Measurements from ENCODE around the gene ADAMTS9. TPM values are rescaled to one million over a fixed set of nuclear protein-coding genes. Genes with fewer than 3 reads are reported as not detected.
A peak's percentile ranks its signal among the peaks of the same experiment; 100 is the strongest.

ADAMTS9 gene
- total RNA-seq, 1 donor from 2014 or later: 8.2 TPM

DNA sequence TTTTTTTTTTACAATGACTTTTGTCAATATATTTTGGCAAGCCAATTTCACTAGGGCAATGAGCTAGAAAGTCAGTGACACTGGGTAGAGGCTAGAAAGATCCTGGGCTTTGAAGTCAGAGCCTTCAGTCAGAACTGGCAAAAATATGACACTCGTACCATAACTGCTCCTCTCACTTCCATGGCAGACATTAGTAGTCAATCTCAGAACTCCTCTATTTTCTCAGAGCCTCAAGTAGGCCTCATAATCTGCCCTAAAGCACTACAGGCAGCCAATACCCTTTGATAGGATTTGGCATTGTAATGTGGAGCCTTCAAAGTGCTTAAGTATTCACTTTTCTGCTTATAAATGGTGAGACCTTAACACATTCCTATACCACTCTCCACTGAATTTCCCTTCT lies 67.8 kb downstream of the ADAMTS9 start:
- DNase-seq (ENCODE audit: low spot score): no peak

DNA sequence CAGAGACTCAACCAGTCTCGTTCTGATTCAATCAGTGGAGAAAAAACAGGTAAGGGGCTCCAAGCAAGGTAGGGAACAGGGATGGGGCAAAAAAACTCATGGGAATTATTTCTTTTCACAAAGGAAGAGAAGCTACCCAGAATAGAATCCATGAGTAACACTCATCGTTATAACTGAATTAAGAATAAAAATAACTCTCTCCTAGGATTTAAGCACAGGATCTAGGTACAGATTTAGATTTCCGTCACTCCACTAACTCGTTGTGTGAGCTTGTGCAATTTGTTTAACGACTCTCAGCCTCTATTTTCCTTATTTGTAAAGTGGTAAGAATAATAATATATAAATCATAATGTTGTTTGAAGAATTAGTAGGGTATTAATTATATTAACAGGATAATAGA lies 68.6 kb downstream of the ADAMTS9 start:
- DNase-seq (ENCODE audit: low spot score): no peak

- DNase-seq (ENCODE audit: low spot score): no peak
Measured at GRCh38 chr3:64617610-64618009, 70.2 kb downstream of the ADAMTS9 start.

DNA sequence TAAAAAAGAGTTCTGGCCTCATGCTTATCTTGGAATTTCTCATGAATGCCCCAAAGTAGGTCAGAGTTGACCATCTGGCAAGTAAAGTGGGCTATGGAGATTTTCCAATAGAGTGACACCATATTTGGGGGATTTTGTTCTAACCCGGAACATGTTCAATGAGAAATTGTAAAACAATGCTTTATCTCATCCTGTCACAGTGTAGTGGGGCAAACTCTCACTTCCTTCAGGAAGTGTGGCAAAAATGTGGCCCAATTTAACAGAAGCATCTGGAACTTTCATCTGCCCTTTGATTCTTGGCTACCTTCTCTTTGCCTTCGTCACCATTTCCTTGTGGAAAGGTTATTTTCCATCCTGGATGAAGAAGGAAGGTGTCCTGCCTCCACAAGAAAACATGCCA lies 70.8 kb downstream of the ADAMTS9 start:
- DNase-seq (ENCODE audit: low spot score): no peak

GRCh38 chr3:64612916-64613526 lies 74.8 kb downstream of the ADAMTS9 start:
- DNase-seq (ENCODE audit: low spot score): peak; percentile 64

GRCh38 chr3:64612082-64612860 lies 75.5 kb downstream of the ADAMTS9 start:
- DNase-seq (ENCODE audit: low spot score): peak; percentile 40

GRCh38 chr3:64608741-64609140 lies 79.1 kb downstream of the ADAMTS9 start:
- DNase-seq (ENCODE audit: low spot score): no peak

DNA sequence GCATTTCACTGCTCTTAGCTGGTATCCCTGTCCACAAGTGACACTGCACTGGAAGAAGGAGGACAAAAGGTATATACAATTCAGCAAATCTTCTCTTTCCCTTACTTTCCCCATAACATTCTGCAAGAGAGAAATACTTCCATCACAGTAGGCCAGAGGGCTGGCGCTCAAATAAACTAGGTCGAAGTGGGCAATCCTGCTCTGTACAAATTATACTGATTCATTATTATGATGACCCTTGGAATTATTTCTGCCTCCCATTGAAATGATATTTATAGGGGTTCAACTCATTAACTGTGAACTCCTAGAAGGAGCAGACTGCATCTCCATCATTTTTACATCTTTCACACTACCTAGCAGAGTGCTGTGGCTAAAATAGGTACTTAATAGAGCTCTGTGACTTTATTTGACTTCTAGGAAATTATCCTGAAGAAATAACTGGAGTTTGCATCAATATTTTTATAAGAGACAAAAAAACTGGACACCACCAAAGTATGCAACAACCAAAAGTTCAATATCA lies 80.7 kb downstream of the ADAMTS9 start:
- DNase-seq (ENCODE audit: low spot score): no peak

DNA sequence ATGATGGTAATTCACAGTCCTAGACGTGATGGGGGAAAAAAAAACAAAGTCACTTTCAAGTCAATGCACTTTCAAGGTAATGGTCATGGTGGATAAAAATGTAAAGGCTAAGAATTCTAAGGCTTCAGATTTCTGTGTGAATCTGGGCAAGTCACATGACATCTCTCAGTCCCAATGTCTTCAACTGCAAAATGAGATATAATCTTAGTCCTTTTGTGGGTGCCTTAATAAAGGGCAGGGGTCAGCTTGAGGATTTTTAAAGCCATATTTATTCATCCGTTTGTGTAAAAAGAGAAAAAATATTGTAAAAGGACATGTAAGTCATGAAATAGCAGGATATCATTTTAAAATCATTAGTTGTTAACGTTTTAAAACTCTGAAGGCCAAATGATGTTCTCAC lies 83.5 kb downstream of the ADAMTS9 start:
- no peak for DNase-seq (ENCODE audit: low spot score)

DNA sequence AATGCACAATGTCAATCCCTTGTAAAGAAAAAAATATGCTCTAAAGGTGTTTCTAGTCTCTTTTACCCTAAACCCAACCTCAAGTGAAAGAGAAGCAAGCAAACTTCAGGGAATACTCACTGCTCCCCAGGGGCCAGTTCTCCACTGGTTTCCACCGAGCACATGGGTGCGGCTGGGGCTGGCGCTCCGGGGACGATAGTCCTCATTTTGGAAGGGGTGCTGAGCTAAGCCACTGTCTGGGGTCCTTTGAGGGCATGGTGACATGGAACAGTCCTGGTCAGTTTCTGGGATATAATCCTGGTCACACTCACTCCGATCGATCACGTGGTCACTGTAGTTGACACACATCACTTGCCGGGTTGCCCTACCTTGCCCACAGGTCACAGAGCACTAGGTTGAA lies 86.0 kb downstream of the ADAMTS9 start:
- DNase-seq (ENCODE audit: low spot score): no peak

GRCh38 chr3:64600246-64600950 lies 87.4 kb downstream of the ADAMTS9 start:
- no peak for DNase-seq (ENCODE audit: low spot score)

DNA sequence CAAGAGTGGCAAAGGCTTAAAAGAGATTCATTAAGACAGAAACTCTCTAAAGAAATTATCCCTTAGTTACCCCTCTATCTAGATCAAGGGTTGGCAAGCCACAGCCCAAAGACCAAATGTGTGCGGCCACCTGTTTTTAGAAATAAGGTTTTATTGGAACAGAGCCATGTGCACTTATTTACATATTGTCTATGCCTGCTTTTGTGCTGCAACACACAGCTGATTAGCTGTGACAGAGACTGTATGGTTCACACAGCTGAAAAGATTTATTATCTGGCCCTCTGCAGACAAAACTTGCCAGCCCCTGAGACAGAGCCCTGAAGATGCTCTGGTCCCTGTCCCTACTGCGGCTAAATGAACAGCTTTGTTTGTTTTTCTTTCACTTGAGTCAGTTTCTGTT lies 88.1 kb downstream of the ADAMTS9 start:
- DNase-seq (ENCODE audit: low spot score): no peak

- peak; percentile 36 for DNase-seq (ENCODE audit: low spot score)
Measured at GRCh38 chr3:64595253-64595694, 92.5 kb downstream of the ADAMTS9 start.

GRCh38 chr3:64594134-64594533 lies 93.7 kb downstream of the ADAMTS9 start:
- DNase-seq (ENCODE audit: low spot score): no peak

GRCh38 chr3:64593350-64593749 lies 94.5 kb downstream of the ADAMTS9 start:
- no peak for DNase-seq (ENCODE audit: low spot score)

DNA sequence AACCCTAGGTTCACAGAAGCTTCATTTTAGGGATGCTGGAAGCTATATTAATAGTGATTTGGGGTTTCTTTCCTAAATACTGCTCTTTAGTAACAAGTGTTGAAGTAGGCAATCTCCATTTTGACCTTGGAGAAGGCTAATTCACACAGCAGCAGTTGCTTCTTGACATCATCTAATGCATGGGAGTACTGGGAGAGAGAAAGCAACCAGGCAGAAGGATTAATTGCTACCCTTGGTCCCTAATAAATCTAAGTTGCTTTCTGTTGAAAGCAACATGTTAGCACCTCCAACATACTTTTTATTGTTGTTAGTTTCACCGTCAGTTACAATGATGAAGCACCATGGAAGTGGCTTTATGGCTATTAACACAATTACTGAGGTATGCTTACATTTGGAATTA lies 96.2 kb downstream of the ADAMTS9 start:
- DNase-seq (ENCODE audit: low spot score): no peak

DNA sequence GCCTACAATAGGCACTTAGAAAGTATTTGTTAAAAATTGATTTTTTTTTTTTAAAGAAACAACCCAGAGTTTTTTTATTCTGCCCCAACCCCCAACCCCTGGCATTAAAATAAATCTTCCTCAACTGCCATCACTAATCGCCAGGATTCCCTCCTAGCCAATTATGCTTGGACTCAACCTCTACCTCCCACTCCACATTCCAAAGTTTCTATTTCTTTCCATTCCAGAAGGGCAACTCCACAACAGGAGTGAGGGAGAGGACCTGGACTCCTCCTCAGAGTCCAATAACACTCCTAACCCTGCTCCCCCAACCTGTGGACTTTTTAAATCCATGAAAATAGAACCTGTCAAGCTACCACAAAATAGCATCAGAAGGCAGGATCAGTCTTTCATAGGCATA lies 99.4 kb downstream of the ADAMTS9 start:
- no peak for DNase-seq (ENCODE audit: low spot score)

DNA sequence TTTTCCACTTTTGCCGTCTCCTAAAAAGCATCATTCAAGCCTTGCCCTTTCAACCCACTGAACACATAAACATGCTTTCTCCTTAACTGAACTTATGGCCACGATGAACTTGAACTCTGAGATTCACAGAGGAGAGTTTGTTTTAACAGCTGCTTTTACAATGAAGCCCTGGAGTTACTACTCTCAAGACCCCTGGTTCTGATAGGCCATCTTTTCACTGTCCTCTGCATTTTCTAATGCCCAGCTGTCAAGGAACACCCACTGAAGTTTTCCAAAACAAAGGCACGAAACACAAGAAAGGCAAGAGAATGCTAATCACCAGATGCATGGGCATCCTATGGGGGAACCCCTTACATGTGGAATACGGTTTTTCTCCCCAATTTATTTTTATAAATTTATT lies 100.8 kb downstream of the ADAMTS9 start:
- DNase-seq (ENCODE audit: low spot score): no peak

DNA sequence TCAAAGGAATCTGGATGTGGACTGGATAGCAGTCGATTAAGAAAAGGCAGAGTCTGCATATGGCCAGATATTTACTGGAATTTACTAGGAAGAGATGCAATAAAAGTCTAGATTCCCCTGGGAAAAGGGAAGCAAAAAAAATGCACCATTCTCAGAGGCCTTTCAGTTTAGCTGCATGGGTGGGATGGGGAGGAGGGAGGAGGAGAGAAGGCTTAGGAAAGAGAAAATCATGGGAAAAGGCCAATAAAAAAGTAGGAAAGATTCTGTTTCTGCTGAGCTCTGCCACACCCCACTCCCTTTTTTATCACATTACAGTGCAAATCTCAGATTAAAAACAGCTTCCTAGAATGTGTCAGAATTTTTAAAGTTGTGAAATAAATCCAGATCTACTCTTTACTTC lies 103.6 kb downstream of the ADAMTS9 start:
- DNase-seq (ENCODE audit: low spot score): no peak

DNA sequence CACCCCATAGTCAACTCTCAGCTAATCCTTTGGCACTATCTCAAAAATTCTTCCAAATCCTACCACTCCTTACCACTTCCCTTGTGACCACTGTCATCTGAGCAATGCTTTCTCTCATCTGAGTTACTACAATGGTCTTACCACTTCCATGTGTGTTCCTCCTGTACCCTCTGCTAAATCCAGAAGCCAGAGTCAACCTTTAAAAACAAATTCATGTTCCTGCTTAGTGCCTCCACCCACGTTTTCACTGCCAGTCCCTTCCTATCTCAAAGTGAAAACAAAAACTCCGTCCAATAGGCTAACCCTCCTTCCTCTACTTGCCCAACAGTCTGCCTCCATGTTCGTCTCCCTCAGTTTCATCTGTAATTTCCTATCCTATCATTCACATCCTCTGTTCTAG lies 109.0 kb downstream of the ADAMTS9 start:
- DNase-seq (ENCODE audit: low spot score): no peak

DNA sequence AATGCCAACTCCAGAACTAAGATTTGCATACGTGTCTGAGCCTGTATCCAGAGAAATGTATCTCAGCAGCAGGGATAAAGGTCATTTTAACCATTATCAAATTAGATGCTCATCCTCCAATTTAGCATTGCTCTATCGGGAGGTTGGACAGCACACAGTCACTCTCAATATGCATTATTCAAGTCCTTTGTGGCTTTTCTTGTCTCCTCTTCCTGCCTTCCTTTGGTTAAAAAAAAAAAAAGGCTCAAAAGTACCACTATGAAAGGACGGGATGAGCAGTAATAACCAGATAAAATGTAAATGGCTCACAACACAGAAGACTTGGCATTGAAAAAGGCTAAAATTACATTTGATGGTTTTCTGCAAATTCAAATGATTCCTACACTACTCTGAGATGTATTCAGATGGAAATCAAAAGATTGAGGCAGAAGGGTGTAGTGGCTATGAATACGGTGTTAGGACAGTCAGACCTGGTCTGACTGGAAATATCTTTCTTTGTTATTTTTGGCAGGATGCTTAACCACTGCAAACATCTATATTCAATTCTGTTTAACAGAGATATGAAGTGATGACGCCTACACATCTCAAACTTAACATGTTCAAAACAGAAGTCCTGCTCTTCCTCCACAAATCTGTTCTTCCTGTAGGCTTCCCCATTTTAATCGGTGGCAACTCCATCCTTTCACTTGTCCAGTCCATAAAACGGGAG lies 109.6 kb downstream of the ADAMTS9 start:
- DNase-seq (ENCODE audit: low spot score): no peak

- no peak for DNase-seq (ENCODE audit: low spot score)
Measured at GRCh38 chr3:64576211-64576775, 111.5 kb downstream of the ADAMTS9 start.

All from mucosa of gallbladder (tissue), 1 donor.